HepG2 (cell line): Measurements from ENCODE around the gene CCND1. TPM values are rescaled to one million over a fixed set of nuclear protein-coding genes. Genes with fewer than 3 reads are reported as not detected.

ENCODE experiments used
- FOXC1 ChIP-seq: sonication (generic); formaldehyde crosslinking; IDR thresholded peaks from 2 replicates; pipeline ENCODE4 v1.8.0; 2022; ENCODE audit warnings: mild to moderate bottlenecking, missing genetic modification reagents, borderline replicate concordance
- HMGA1 ChIP-seq: sonication (generic); formaldehyde crosslinking; conservative IDR thresholded peaks from 2 replicates; pipeline ENCODE4 v1.4.0; 2020; ENCODE audit warnings: missing genetic modification reagents
- IKZF1 ChIP-seq: fragments of 450-650 bp; IDR thresholded peaks from 2 replicates; pipeline ENCODE4 v1.7.1; 2016
- IKZF4 ChIP-seq: sonication (generic); formaldehyde crosslinking; IDR thresholded peaks from 2 replicates; pipeline ENCODE4 v1.5.1; 2020; ENCODE audit warnings: borderline replicate concordance, mild to moderate bottlenecking, low read depth, missing genetic modification reagents; ENCODE audit errors: not compliant biosample characterization
- JDP2 ChIP-seq: sonication (generic); formaldehyde crosslinking; IDR thresholded peaks from 2 replicates; pipeline ENCODE4 v1.8.1; 2022; ENCODE audit warnings: missing genetic modification reagents, borderline replicate concordance
- MLLT10 ChIP-seq: sonication (generic); formaldehyde crosslinking; IDR thresholded peaks from 2 replicates; pipeline ENCODE4 v1.4.0; 2020; ENCODE audit warnings: missing genetic modification reagents
- MYNN ChIP-seq: sonication (generic); formaldehyde crosslinking; IDR thresholded peaks from 2 replicates; pipeline ENCODE4 v1.4.0; 2020; ENCODE audit warnings: mild to moderate bottlenecking, low read depth, missing genetic modification reagents
- NAIF1 ChIP-seq: sonication (generic); formaldehyde crosslinking; IDR thresholded peaks from 2 replicates; pipeline ENCODE4 v1.5.0; 2020; ENCODE audit warnings: mild to moderate bottlenecking, missing genetic modification reagents, borderline replicate concordance
- NCOA2 ChIP-seq: sonication (generic); formaldehyde crosslinking; IDR thresholded peaks from 2 replicates; pipeline ENCODE4 v1.8.0; 2022; ENCODE audit warnings: inconsistent platforms
- NCOR1 ChIP-seq: fragments of 200-600 bp; sonication (generic); IDR thresholded peaks from 2 replicates; pipeline ENCODE4 v1.7.0; 2017; ENCODE audit warnings: antibody characterized with exemption, low read length, borderline replicate concordance
- NFE2 ChIP-seq: sonication (generic); formaldehyde crosslinking; IDR thresholded peaks from 2 replicates; pipeline ENCODE4 v1.4.0; 2020; ENCODE audit warnings: missing genetic modification reagents
- NFIB ChIP-seq: sonication (generic); formaldehyde crosslinking; IDR thresholded peaks from 2 replicates; pipeline ENCODE4 v1.9.0; 2021; ENCODE audit warnings: missing genetic modification reagents, mild to moderate bottlenecking, borderline replicate concordance
- SCMH1 ChIP-seq: sonication (generic); formaldehyde crosslinking; IDR thresholded peaks from 2 replicates; pipeline ENCODE4 v1.9.0; 2021; ENCODE audit warnings: missing genetic modification reagents, mild to moderate bottlenecking, borderline replicate concordance
- YEATS4 ChIP-seq: sonication (generic); formaldehyde crosslinking; IDR thresholded peaks from 2 replicates; pipeline ENCODE4 v1.4.0; 2020; ENCODE audit warnings: missing genetic modification reagents, borderline replicate concordance
- ZNF256 ChIP-seq: sonication (generic); formaldehyde crosslinking; conservative IDR thresholded peaks from 2 replicates; pipeline ENCODE4 v1.4.0; 2020; ENCODE audit warnings: missing genetic modification reagents
- ZNF329 ChIP-seq: sonication (generic); formaldehyde crosslinking; IDR thresholded peaks from 2 replicates; pipeline ENCODE4 v1.9.0; 2021; ENCODE audit warnings: low read depth, mild to moderate bottlenecking, missing genetic modification reagents
- ZNF549 ChIP-seq: sonication (generic); formaldehyde crosslinking; IDR thresholded peaks from 2 replicates; pipeline ENCODE4 v1.5.0; 2020; ENCODE audit warnings: missing genetic modification reagents
- ZNF772 ChIP-seq: sonication (generic); formaldehyde crosslinking; IDR thresholded peaks from 2 replicates; pipeline ENCODE4 v1.5.0; 2020; ENCODE audit warnings: mild to moderate bottlenecking, missing genetic modification reagents
- ZSCAN22 ChIP-seq: sonication (generic); formaldehyde crosslinking; IDR thresholded peaks from 2 replicates; pipeline ENCODE4 v1.4.0; 2020; ENCODE audit warnings: mild to moderate bottlenecking, missing genetic modification reagents
- polyA plus RNA-seq, 8 experiments: library from polyadenylated mRNA; depleted of rRNA in 3 of 8; stranded (reverse) in 7 of 8; unstranded in 1 of 8; fragments of >200 nt; fragmentation: Illumina TruSeq in 4 of 8; extraction: Trizol in 4 of 8; gene quantifications; 2 replicates each; pipeline versions ENCODE4 v1.2.1 to v1.2.3, GENCODE V29; 2011 to 2016; ENCODE audit warnings: low read depth in 4 of 8, missing spikeins in 1 of 8, mixed read lengths in 1 of 8; ENCODE audit not compliant: insufficient read depth in 1 of 8
- total RNA-seq, 5 experiments: library from RNA; depleted of rRNA; stranded (reverse); fragments of >200 nt; fragmentation: Illumina TruSeq; extraction: Trizol; gene quantifications; 2 replicates each; pipeline ENCODE4 v1.2.3, GENCODE V29; 2016; ENCODE audit warnings: low read depth in 1 of 5
- TF ChIP-seq, protein P1 (sequence below): IDR thresholded peaks from 2 replicates; pipeline ENCODE4 v1.6.1; 2012; ENCODE audit warnings: low read length, improper control_type of control experiment
- TF ChIP-seq, protein P2 (sequence below): sonication (generic); formaldehyde crosslinking; IDR thresholded peaks from 2 replicates; pipeline ENCODE4 v1.5.1; 2020; ENCODE audit warnings: mild to moderate bottlenecking, moderate library complexity, missing genetic modification reagents
- TF ChIP-seq, protein P3 (sequence below): sonication (generic); formaldehyde crosslinking; conservative IDR thresholded peaks from 2 replicates; pipeline ENCODE4 v1.8.1; 2023; ENCODE audit warnings: missing genetic modification reagents
- TF ChIP-seq, protein P4 (sequence below): sonication (generic); formaldehyde crosslinking; IDR thresholded peaks from 2 replicates; pipeline ENCODE4 v1.8.0; 2022; ENCODE audit warnings: mild to moderate bottlenecking, missing genetic modification reagents; ENCODE audit not compliant: insufficient replicate concordance

The CCND1 gene
- total and polyA plus RNA-seq, 2 of the 13 experiments (the other 11 are each of a cell fraction or from before 2014, with no cell fraction given) = 107 to 136 TPM

DNA sequence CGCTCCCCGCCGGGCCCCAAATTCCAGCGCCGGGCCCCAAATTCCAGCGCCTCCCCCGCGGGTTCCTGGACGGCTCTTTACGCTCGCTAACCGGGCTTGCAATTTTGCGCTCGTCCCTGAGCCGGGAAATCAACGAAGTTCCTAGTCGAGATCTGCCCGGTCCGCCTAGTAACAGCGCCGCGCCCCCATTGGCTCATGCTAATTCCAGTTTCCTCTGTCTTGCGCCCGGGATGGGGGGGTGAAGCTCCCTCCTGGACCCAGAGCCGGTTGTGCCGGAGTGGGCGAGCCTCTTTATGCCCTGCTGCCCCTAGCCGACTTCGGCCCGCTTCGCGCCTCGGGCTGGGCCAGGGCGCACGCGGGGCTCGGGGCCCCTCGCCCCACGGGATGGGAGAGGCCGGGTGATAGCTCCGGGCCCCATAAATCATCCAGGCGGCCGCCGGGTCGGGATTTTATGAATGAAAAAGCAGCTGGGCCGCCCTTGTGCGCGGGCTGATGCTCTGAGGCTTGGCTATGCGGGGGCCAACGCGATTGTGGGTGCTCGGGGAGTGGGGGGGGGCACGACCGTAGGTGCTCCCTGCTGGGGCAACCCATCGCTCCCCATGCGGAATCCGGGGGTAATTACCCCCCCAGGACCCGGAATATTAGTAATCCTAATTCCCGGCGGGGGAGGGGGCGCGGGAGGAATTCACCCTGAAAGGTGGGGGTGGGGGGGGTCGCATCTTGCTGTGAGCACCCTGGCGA lies 1.8 kb upstream of the CCND1 start (continued):
- TF ChIP-seq ZNF256 (CRISPR knock-in tag) = no peak
- peak; percentile 77; the same call in 1 of the 2 replicates for TF ChIP-seq FOXC1
- TF ChIP-seq ZNF772 (CRISPR knock-in tag) = no peak
- TF ChIP-seq SCMH1 (CRISPR knock-in tag) = no peak
- TF ChIP-seq IKZF4 = no peak
- TF ChIP-seq NCOR1 = no peak
- TF ChIP-seq ZSCAN22 (CRISPR knock-in tag) = no peak
- TF ChIP-seq, protein P1, sequence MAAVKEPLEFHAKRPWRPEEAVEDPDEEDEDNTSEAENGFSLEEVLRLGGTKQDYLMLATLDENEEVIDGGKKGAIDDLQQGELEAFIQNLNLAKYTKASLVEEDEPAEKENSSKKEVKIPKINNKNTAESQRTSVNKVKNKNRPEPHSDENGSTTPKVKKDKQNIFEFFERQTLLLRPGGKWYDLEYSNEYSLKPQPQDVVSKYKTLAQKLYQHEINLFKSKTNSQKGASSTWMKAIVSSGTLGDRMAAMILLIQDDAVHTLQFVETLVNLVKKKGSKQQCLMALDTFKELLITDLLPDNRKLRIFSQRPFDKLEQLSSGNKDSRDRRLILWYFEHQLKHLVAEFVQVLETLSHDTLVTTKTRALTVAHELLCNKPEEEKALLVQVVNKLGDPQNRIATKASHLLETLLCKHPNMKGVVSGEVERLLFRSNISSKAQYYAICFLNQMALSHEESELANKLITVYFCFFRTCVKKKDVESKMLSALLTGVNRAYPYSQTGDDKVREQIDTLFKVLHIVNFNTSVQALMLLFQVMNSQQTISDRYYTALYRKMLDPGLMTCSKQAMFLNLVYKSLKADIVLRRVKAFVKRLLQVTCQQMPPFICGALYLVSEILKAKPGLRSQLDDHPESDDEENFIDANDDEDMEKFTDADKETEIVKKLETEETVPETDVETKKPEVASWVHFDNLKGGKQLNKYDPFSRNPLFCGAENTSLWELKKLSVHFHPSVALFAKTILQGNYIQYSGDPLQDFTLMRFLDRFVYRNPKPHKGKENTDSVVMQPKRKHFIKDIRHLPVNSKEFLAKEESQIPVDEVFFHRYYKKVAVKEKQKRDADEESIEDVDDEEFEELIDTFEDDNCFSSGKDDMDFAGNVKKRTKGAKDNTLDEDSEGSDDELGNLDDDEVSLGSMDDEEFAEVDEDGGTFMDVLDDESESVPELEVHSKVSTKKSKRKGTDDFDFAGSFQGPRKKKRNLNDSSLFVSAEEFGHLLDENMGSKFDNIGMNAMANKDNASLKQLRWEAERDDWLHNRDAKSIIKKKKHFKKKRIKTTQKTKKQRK = no peak
- TF ChIP-seq, protein P2, sequence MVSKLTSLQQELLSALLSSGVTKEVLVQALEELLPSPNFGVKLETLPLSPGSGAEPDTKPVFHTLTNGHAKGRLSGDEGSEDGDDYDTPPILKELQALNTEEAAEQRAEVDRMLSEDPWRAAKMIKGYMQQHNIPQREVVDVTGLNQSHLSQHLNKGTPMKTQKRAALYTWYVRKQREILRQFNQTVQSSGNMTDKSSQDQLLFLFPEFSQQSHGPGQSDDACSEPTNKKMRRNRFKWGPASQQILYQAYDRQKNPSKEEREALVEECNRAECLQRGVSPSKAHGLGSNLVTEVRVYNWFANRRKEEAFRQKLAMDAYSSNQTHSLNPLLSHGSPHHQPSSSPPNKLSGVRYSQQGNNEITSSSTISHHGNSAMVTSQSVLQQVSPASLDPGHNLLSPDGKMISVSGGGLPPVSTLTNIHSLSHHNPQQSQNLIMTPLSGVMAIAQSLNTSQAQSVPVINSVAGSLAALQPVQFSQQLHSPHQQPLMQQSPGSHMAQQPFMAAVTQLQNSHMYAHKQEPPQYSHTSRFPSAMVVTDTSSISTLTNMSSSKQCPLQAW = no peak
- TF ChIP-seq ZNF329 (CRISPR knock-in tag) = no peak
- no peak for TF ChIP-seq NFIB (CRISPR knock-in tag)
- TF ChIP-seq, protein P3, sequence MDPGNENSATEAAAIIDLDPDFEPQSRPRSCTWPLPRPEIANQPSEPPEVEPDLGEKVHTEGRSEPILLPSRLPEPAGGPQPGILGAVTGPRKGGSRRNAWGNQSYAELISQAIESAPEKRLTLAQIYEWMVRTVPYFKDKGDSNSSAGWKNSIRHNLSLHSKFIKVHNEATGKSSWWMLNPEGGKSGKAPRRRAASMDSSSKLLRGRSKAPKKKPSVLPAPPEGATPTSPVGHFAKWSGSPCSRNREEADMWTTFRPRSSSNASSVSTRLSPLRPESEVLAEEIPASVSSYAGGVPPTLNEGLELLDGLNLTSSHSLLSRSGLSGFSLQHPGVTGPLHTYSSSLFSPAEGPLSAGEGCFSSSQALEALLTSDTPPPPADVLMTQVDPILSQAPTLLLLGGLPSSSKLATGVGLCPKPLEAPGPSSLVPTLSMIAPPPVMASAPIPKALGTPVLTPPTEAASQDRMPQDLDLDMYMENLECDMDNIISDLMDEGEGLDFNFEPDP (CRISPR knock-in tag) = no peak
- TF ChIP-seq JDP2 (CRISPR knock-in tag) = no peak
- TF ChIP-seq IKZF1 = no peak
- TF ChIP-seq NFE2 = no peak
- 0 out of 2 replicates have a peak, but pooled peaks have one; percentile 49 for TF ChIP-seq YEATS4 (CRISPR knock-in tag)
- no peak for TF ChIP-seq ZNF549
- TF ChIP-seq, protein P4, sequence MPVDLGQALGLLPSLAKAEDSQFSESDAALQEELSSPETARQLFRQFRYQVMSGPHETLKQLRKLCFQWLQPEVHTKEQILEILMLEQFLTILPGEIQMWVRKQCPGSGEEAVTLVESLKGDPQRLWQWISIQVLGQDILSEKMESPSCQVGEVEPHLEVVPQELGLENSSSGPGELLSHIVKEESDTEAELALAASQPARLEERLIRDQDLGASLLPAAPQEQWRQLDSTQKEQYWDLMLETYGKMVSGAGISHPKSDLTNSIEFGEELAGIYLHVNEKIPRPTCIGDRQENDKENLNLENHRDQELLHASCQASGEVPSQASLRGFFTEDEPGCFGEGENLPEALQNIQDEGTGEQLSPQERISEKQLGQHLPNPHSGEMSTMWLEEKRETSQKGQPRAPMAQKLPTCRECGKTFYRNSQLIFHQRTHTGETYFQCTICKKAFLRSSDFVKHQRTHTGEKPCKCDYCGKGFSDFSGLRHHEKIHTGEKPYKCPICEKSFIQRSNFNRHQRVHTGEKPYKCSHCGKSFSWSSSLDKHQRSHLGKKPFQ = no peak
- no peak for TF ChIP-seq NCOA2
- no peak for TF ChIP-seq MLLT10 (CRISPR knock-in tag)
- no peak for TF ChIP-seq NAIF1 (CRISPR knock-in tag)
- no peak for TF ChIP-seq HMGA1 (CRISPR knock-in tag)
- TF ChIP-seq MYNN (CRISPR knock-in tag) = 0 out of 2 replicates have a peak, but pooled peaks have one; percentile 57
